Activated T-helper 2 cell treated with anti-CD3 and anti-CD28 coated beads, Interferon-gamma antibody, Interleukin-2, Interleukin-4, amounts not matched to agents 10 μg/mL and 5 μg/mL and 100 μg/mL, durations not matched to agents 14 hours and 24 hours and 36 hours (primary cell): ENCODE measurements around the gene S1PR3. TPM values are rescaled to one million over a fixed set of nuclear protein-coding genes. Genes with fewer than 3 reads are reported as not detected.

Experiments used
- DNase-seq: peaks from one replicate; pipeline ENCODE4 v3.0.0; 2021; ENCODE audit warnings: low spot score
- H3K27ac Mint-ChIP-seq: one replicate; pipeline ENCODE4 v1.8.0; 2021; ENCODE audit warnings: mixed read lengths
- H3K27me3 Mint-ChIP-seq: one replicate; pipeline ENCODE4 v1.8.0; 2021; ENCODE audit warnings: low read depth, mixed read lengths
- H3K36me3 Mint-ChIP-seq: one replicate; pipeline ENCODE4 v1.8.0; 2021; ENCODE audit warnings: low read depth, mixed read lengths
- H3K4me1 Mint-ChIP-seq: one replicate; pipeline ENCODE4 v1.8.0; 2021; ENCODE audit warnings: low read depth, mixed read lengths
- H3K4me3 Mint-ChIP-seq: one replicate; pipeline ENCODE4 v1.8.0; 2021; ENCODE audit warnings: low read depth, mild to moderate bottlenecking, moderate library complexity, mixed read lengths
- H3K9me3 Mint-ChIP-seq: one replicate; pipeline ENCODE4 v1.8.0; 2021; ENCODE audit warnings: mixed read lengths
- intact Hi-C: fragments of 100-400 bp; cut with micrococcal nuclease; formaldehyde crosslinking; loops from one replicate; pipeline ENCODE4 v1.15.1; 2023
- total RNA-seq: library from RNA; stranded (reverse); gene quantifications from 2 replicates; pipeline ENCODE4 v1.2.3, GENCODE V29; 2022

S1PR3 gene
- total RNA-seq, 1 donor from 2014 or later: 7.1 TPM

GRCh38 chr9:89008744-89009545, 17.7 kb downstream of the S1PR3 start:
- intact Hi-C loops: no loop called here
- H3K27me3 Mint-ChIP-seq: peaks cover 3% of the 10 kb centered on the region
- no peak for DNase-seq
- no peak overlapping the region for H3K27ac Mint-ChIP-seq
- H3K4me1 Mint-ChIP-seq: no peaks in the 10 kb centered on the region
- no peaks in the 10 kb centered on the region for H3K36me3 Mint-ChIP-seq
- no peaks in the 10 kb centered on the region for H3K9me3 Mint-ChIP-seq
- no peak overlapping the region for H3K4me3 Mint-ChIP-seq

GRCh38 chr9:89009546-89009840, 18.2 kb downstream of the S1PR3 start:
- no peak overlapping the region for H3K27ac Mint-ChIP-seq
- H3K4me1 Mint-ChIP-seq: no peaks in the 10 kb centered on the region
- H3K4me3 Mint-ChIP-seq: no peak overlapping the region
- no peaks in the 10 kb centered on the region for H3K36me3 Mint-ChIP-seq
- intact Hi-C loops: no loop called here
- DNase-seq: no peak
- peaks cover 3% of the 10 kb centered on the region for H3K27me3 Mint-ChIP-seq
- H3K9me3 Mint-ChIP-seq: no peaks in the 10 kb centered on the region

- Mint-ChIP-seq H3K4me1 (no peaks in the 10 kb centered on the region), H3K27me3 (peaks cover 5% of the 10 kb centered on the region), H3K9me3 (no peaks in the 10 kb centered on the region), H3K4me3 (no peak overlapping the region), H3K27ac (no peak overlapping the region), H3K36me3 (no peaks in the 10 kb centered on the region)
- no peak for DNase-seq
- intact Hi-C loops: no loop called here
Observed at GRCh38 chr9:89010056-89010455, 18.8 kb downstream of the S1PR3 start.

GRCh38 chr9:89010526-89011111, 19.4 kb downstream of the S1PR3 start:
- Mint-ChIP-seq H3K9me3 (no peaks in the 10 kb centered on the region), H3K36me3 (no peaks in the 10 kb centered on the region), H3K4me3 (no peak overlapping the region), H3K4me1 (no peaks in the 10 kb centered on the region), H3K27me3 (peaks cover 5% of the 10 kb centered on the region), H3K27ac (no peak overlapping the region)
- intact Hi-C loops: no loop called here
- no peak for DNase-seq

- DNase-seq: no peak
- Mint-ChIP-seq H3K4me3 (no peak overlapping the region), H3K27me3 (peaks cover 5% of the 10 kb centered on the region), H3K36me3 (no peaks in the 10 kb centered on the region), H3K9me3 (no peaks in the 10 kb centered on the region), H3K27ac (no peak overlapping the region), H3K4me1 (no peaks in the 10 kb centered on the region)
- intact Hi-C loops: no loop called here
Observed at GRCh38 chr9:89011683-89012082, 20.4 kb downstream of the S1PR3 start.

- Mint-ChIP-seq H3K36me3 (no peaks in the 10 kb centered on the region), H3K9me3 (no peaks in the 10 kb centered on the region), H3K27ac (no peak overlapping the region), H3K27me3 (peaks cover 11% of the 10 kb centered on the region), H3K4me3 (no peak overlapping the region), H3K4me1 (no peaks in the 10 kb centered on the region)
- DNase-seq: no peak
- intact Hi-C loops: no loop called here
Observed at GRCh38 chr9:89012294-89013042, 21.2 kb downstream of the S1PR3 start.

GRCh38 chr9:89013660-89014059, 22.4 kb downstream of the S1PR3 start:
- Mint-ChIP-seq H3K9me3 (no peaks in the 10 kb centered on the region), H3K27me3 (peaks cover 13% of the 10 kb centered on the region), H3K36me3 (no peaks in the 10 kb centered on the region), H3K4me3 (no peak overlapping the region), H3K27ac (no peak overlapping the region), H3K4me1 (no peaks in the 10 kb centered on the region)
- DNase-seq: no peak
- intact Hi-C loops: no loop called here

- Mint-ChIP-seq H3K36me3 (no peaks in the 10 kb centered on the region), H3K9me3 (no peaks in the 10 kb centered on the region), H3K27me3 (peaks cover 10% of the 10 kb centered on the region), H3K4me3 (no peak overlapping the region), H3K4me1 (no peaks in the 10 kb centered on the region), H3K27ac (no peak overlapping the region)
- no peak for DNase-seq
- intact Hi-C loops: no loop called here
Observed at GRCh38 chr9:89014153-89014552, 22.9 kb downstream of the S1PR3 start.

GRCh38 chr9:89015336-89015735, 24.1 kb downstream of the S1PR3 start:
- Mint-ChIP-seq H3K9me3 (no peaks in the 10 kb centered on the region), H3K36me3 (no peaks in the 10 kb centered on the region), H3K27me3 (peaks cover 10% of the 10 kb centered on the region), H3K4me3 (no peak overlapping the region), H3K27ac (no peak overlapping the region), H3K4me1 (no peaks in the 10 kb centered on the region)
- DNase-seq: no peak
- intact Hi-C loops: no loop called here

GRCh38 chr9:89020754-89021153, 29.5 kb downstream of the S1PR3 start:
- intact Hi-C loops: no loop called here

GRCh38 chr9:89021154-89021803, 30.0 kb downstream of the S1PR3 start:
- H3K9me3 Mint-ChIP-seq: no peaks in the 10 kb centered on the region
- H3K27ac Mint-ChIP-seq: no peak overlapping the region
- intact Hi-C loops: no loop called here
- DNase-seq: no peak
- no peaks in the 10 kb centered on the region for H3K36me3 Mint-ChIP-seq
- no peak overlapping the region for H3K4me3 Mint-ChIP-seq
- no peaks in the 10 kb centered on the region for H3K4me1 Mint-ChIP-seq
- H3K27me3 Mint-ChIP-seq: peaks cover 8% of the 10 kb centered on the region

More at GRCh38 chr9:89020754-89021153, 29.5 kb downstream of the S1PR3 start:
- H3K4me1 Mint-ChIP-seq: no peaks in the 10 kb centered on the region
- H3K27ac Mint-ChIP-seq: no peak overlapping the region
- no peaks in the 10 kb centered on the region for H3K36me3 Mint-ChIP-seq
- no peak for DNase-seq
- no peak overlapping the region for H3K4me3 Mint-ChIP-seq
- peaks cover 8% of the 10 kb centered on the region for H3K27me3 Mint-ChIP-seq
- H3K9me3 Mint-ChIP-seq: no peaks in the 10 kb centered on the region

GRCh38 chr9:89022001-89022759, 30.9 kb downstream of the S1PR3 start:
- H3K4me1 Mint-ChIP-seq: no peaks in the 10 kb centered on the region
- H3K36me3 Mint-ChIP-seq: no peaks in the 10 kb centered on the region
- H3K27ac Mint-ChIP-seq: no peak overlapping the region
- no peak for DNase-seq
- intact Hi-C loops: no loop called here
- H3K4me3 Mint-ChIP-seq: no peak overlapping the region
- H3K9me3 Mint-ChIP-seq: no peaks in the 10 kb centered on the region
- peaks cover 7% of the 10 kb centered on the region for H3K27me3 Mint-ChIP-seq
